Measurements from ENCODE around the gene FYB1. TPM values are rescaled to one million over a fixed set of nuclear protein-coding genes. Genes with fewer than 3 reads are reported as not detected.

FYB1 gene
- total and polyA plus RNA-seq, 2 donors (not counting 1 experiment from before 2014, with no cell fraction given), result 1.3 to 1.4 TPM

GRCh38 chr5:39092581-39093351 lies 126.6 kb downstream of the FYB1 start:
- CTCF ChIA-PET, result no interaction called here
- H3K27me3 ChIP-seq (replicated peaks in 1 of 4; ENCODE audit: control extremely low read depth in 1 of 4, control insufficient read depth in 3 of 4, insufficient read depth in 4 of 4, low read length in 3 of 4), result no peaks in the 10 kb centered on the region
- Mint-ChIP-seq H3K27ac (no peak overlapping the region), H3K27me3 (peaks cover 27% of the 10 kb centered on the region), H3K4me3 (no peak overlapping the region), H3K9me3 (ENCODE audit: insufficient read depth) (peaks cover 4% of the 10 kb centered on the region), H3K4me1 (no peaks in the 10 kb centered on the region)
- no peak overlapping the region for H2AFZ ChIP-seq (ENCODE audit: insufficient read depth, low read depth, low read length, poor library complexity, severe bottlenecking)
- H3K4me2 ChIP-seq (replicated peaks; ENCODE audit: low read depth, low read length, poor library complexity, severe bottlenecking), result no peak overlapping the region
- H4K20me1 ChIP-seq (ENCODE audit: control insufficient read depth, insufficient read depth, low read length, poor library complexity, severe bottlenecking), result no peaks in the 10 kb centered on the region
- POLR2A ChIA-PET, result no interaction called here
- ATAC-seq (ENCODE audit: low read depth) (no peak), DNase-seq (no peak)
- H3K27ac ChIP-seq (ENCODE audit: low read length in 2 of 2), result no peak overlapping the region
- no peaks in the 10 kb centered on the region for H3K4me1 ChIP-seq (ENCODE audit: control insufficient read depth in 2 of 2, insufficient read depth in 2 of 2, low read length in 2 of 2)
- intact Hi-C loops (cut with micrococcal nuclease), result no loop called here
- TF ChIP-seq EZH2 (IDR thresholded peaks at IDR 0.05; ENCODE audit: borderline replicate concordance, insufficient read depth, low read depth, low read length, poor library complexity, severe bottlenecking) (no peak), CTCF (IDR thresholded peaks at IDR 0.05) (no peak)
- H3K9ac ChIP-seq (ENCODE audit: low read length), result no peak overlapping the region
- WGBS (ENCODE audit: insufficient coverage), result 100% methylated on average over 2 of the region's 4 CpGs
- H3K4me3 ChIP-seq (ENCODE audit: control extremely low read depth in 1 of 5, extremely low read depth in 1 of 5, insufficient read depth in 1 of 5, low read depth in 2 of 5, low read length in 4 of 5), result no peak overlapping the region
- H3K36me3 ChIP-seq (replicated peaks in 1 of 2; ENCODE audit: control extremely low read depth in 1 of 2, control insufficient read depth in 1 of 2, extremely low read depth in 1 of 2, insufficient read depth in 2 of 2, low read length in 1 of 2), result no peaks in the 10 kb centered on the region
- H3K79me2 ChIP-seq (ENCODE audit: control insufficient read depth, insufficient read depth, low read length), result no peaks in the 10 kb centered on the region
- no peaks in the 10 kb centered on the region for H3K9me3 ChIP-seq (ENCODE audit: control extremely low read depth in 1 of 3, control insufficient read depth in 2 of 3, insufficient read depth in 1 of 3, low read length in 2 of 3)

GRCh38 chr5:39091940-39092580 lies 127.3 kb downstream of the FYB1 start:
- no peak overlapping the region for H2AFZ ChIP-seq (ENCODE audit: insufficient read depth, low read depth, low read length, poor library complexity, severe bottlenecking)
- Mint-ChIP-seq H3K27me3 (peaks cover 30% of the 10 kb centered on the region), H3K4me3 (no peak overlapping the region), H3K27ac (no peak overlapping the region), H3K4me1 (no peaks in the 10 kb centered on the region), H3K9me3 (ENCODE audit: insufficient read depth) (peaks cover 4% of the 10 kb centered on the region)
- H3K9ac ChIP-seq (ENCODE audit: low read length), result no peak overlapping the region
- no peak for ATAC-seq (ENCODE audit: low read depth)
- H4K20me1 ChIP-seq (ENCODE audit: control insufficient read depth, insufficient read depth, low read length, poor library complexity, severe bottlenecking), result no peaks in the 10 kb centered on the region
- intact Hi-C loops (cut with micrococcal nuclease), result no loop called here
- DNase-seq, result no peak
- H3K27ac ChIP-seq (ENCODE audit: low read length in 2 of 2), result no peak overlapping the region
- no peak overlapping the region for H3K4me3 ChIP-seq (ENCODE audit: control extremely low read depth in 1 of 5, extremely low read depth in 1 of 5, insufficient read depth in 1 of 5, low read depth in 2 of 5, low read length in 4 of 5)
- POLR2A ChIA-PET, result no interaction called here
- CTCF ChIA-PET, result interaction anchor here (0.6 kb wide), 1 partner anchor 11 kb away, joined by 3 read pairs; no protein-coding TSS in a partner anchor
- H3K4me1 ChIP-seq (ENCODE audit: control insufficient read depth in 2 of 2, insufficient read depth in 2 of 2, low read length in 2 of 2), result no peaks in the 10 kb centered on the region
- H3K79me2 ChIP-seq (ENCODE audit: control insufficient read depth, insufficient read depth, low read length), result no peaks in the 10 kb centered on the region
- no peaks in the 10 kb centered on the region for H3K27me3 ChIP-seq (replicated peaks in 1 of 4; ENCODE audit: control extremely low read depth in 1 of 4, control insufficient read depth in 3 of 4, insufficient read depth in 4 of 4, low read length in 3 of 4)
- H3K36me3 ChIP-seq (replicated peaks in 1 of 2; ENCODE audit: control extremely low read depth in 1 of 2, control insufficient read depth in 1 of 2, extremely low read depth in 1 of 2, insufficient read depth in 2 of 2, low read length in 1 of 2), result no peaks in the 10 kb centered on the region
- H3K9me3 ChIP-seq (ENCODE audit: control extremely low read depth in 1 of 3, control insufficient read depth in 2 of 3, insufficient read depth in 1 of 3, low read length in 2 of 3), result no peaks in the 10 kb centered on the region
- no peak overlapping the region for H3K4me2 ChIP-seq (replicated peaks; ENCODE audit: low read depth, low read length, poor library complexity, severe bottlenecking)
- WGBS (ENCODE audit: insufficient coverage), result no CpG with 5 or more reads among the region's 7 CpGs
- TF ChIP-seq CTCF (IDR thresholded peaks at IDR 0.05), result no peak
- no peak for TF ChIP-seq EZH2 (IDR thresholded peaks at IDR 0.05; ENCODE audit: borderline replicate concordance, insufficient read depth, low read depth, low read length, poor library complexity, severe bottlenecking)

Data from B cell (primary cell).